PFSK-1 (cell line): Measurements from ENCODE around the gene TTYH2.

ENCODE experiments used
- FOXP2 ChIP-seq: optimal IDR thresholded peaks from 2 replicates; pipeline ENCODE3; 2011; ENCODE audit warnings: borderline replicate concordance, control low read depth, inconsistent platforms; ENCODE audit not compliant: insufficient read depth; ENCODE audit errors: extremely low read length, extremely low read depth
- POLR2AphosphoS5 ChIP-seq: IDR thresholded peaks from 2 replicates; pipeline ENCODE4 v1.6.1; 2012; ENCODE audit warnings: low read depth, mild to moderate bottlenecking, control low read depth, low read length, moderate library complexity
- REST ChIP-seq, 2 experiments: IDR thresholded peaks; 2 replicates each; pipeline versions ENCODE4 v1.6.1 to v1.8.0; 2011 to 2012; ENCODE audit warnings: low read depth in 2 of 2, low read length in 2 of 2, control low read depth in 1 of 2, inconsistent platforms in 1 of 2, mild to moderate bottlenecking in 1 of 2, moderate library complexity in 1 of 2; ENCODE audit not compliant: insufficient read depth in 1 of 2
- SIN3A ChIP-seq: IDR thresholded peaks from 2 replicates; pipeline ENCODE4 v1.6.1; 2012; ENCODE audit warnings: mild to moderate bottlenecking, low read length, moderate library complexity, borderline replicate concordance; ENCODE audit not compliant: insufficient read depth
- TAF1 ChIP-seq: IDR thresholded peaks from 2 replicates; pipeline ENCODE4 v1.6.1; 2012; ENCODE audit warnings: low read length, control low read depth, borderline replicate concordance; ENCODE audit not compliant: insufficient read depth

TTYH2 gene

GRCh38 chr17:74187761-74188160 lies 25.6 kb upstream of the TTYH2 start:
- TF ChIP-seq SIN3A, result no peak
- TF ChIP-seq TAF1, result no peak
- TF ChIP-seq FOXP2, result no peak
- no peak for TF ChIP-seq REST (IDR thresholded peaks at IDR 0.05; ENCODE audit: insufficient read depth in 1 of 2, low read depth in 2 of 2, low read length in 2 of 2)
- no peak for TF ChIP-seq POLR2AphosphoS5

GRCh38 chr17:74190154-74190553 lies 23.2 kb upstream of the TTYH2 start:
- TF ChIP-seq REST (IDR thresholded peaks at IDR 0.05; ENCODE audit: insufficient read depth in 1 of 2, low read depth in 2 of 2, low read length in 2 of 2) (no peak), POLR2AphosphoS5 (no peak), SIN3A (no peak), FOXP2 (no peak), TAF1 (no peak)

GRCh38 chr17:74190807-74191406 lies 22.5 kb upstream of the TTYH2 start:
- TF ChIP-seq FOXP2 (no peak), REST (IDR thresholded peaks at IDR 0.05; ENCODE audit: insufficient read depth in 1 of 2, low read depth in 2 of 2, low read length in 2 of 2) (peak; percentile 95 to 97), SIN3A (no peak), POLR2AphosphoS5 (no peak), TAF1 (no peak)

- TF ChIP-seq FOXP2 (no peak), TAF1 (no peak), REST (IDR thresholded peaks at IDR 0.05; ENCODE audit: insufficient read depth in 1 of 2, low read depth in 2 of 2, low read length in 2 of 2) (no peak), SIN3A (no peak), POLR2AphosphoS5 (no peak)
Measured at GRCh38 chr17:74192950-74193781, 20.2 kb upstream of the TTYH2 start.
